HG02798 (cell line): ENCODE results near the gene RAB11A.

Experiments
- ATAC-seq: cut with Tn5 transposase; IDR thresholded peaks from one replicate; pipeline ENCODE4 v1.9.1; 2021; ENCODE audit warnings: mild to moderate bottlenecking; ENCODE audit not compliant: unreplicated experiment, poor library complexity

Gene RAB11A

GRCh38 chr15:65881766-65882434, 12.6 kb downstream of the RAB11A start:
- no peak for ATAC-seq

GRCh38 chr15:65883571-65883970, 14.3 kb downstream of the RAB11A start:
- no peak for ATAC-seq

GRCh38 chr15:65884511-65884910, 15.2 kb downstream of the RAB11A start:
- no peak for ATAC-seq

- ATAC-seq, result no peak
These were observed 16.5 kb downstream of the RAB11A start for GRCh38 chr15:65885668-65886218.

- ATAC-seq, result no peak
These were observed 18.3 kb downstream of the RAB11A start for GRCh38 chr15:65887565-65887964.

DNA sequence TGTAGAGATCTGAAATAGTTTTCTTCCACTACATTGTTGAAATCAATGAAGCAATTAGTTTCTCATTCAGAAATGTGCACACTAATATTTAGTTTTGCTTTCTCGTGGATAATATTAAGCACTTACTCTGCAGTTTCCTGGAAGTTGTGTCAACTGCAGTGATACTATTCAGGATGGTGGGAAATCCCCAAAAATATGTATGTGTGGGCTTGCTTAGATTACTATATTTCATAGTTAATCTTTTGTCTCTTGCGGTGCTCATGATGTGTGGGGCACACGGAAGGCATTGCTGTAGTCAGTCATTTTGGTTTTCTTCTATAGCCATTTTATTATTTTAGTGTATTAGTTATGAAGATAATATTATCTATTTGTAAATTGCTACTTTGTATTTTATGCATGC, 19.7 kb downstream of the RAB11A start:
- no peak for ATAC-seq

DNA sequence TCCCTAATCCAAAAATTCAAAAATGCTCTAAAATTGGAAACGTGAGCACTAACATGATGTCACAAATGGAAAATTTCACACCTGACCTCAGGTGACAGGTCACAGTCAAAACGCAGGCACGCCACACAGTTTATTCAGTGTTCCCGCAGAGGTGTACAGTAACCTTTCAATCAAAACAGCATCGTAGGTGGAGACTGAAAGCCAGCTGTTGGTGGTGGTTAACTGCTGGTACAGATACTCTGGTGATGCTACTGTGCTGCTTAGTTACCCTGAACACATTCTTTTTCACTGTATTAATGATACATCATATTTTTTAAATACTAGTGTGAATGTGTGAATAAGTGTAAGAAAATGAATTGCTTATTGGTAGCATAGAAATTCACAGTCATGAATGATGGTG, 23.8 kb downstream of the RAB11A start:
- ATAC-seq, result no peak

DNA sequence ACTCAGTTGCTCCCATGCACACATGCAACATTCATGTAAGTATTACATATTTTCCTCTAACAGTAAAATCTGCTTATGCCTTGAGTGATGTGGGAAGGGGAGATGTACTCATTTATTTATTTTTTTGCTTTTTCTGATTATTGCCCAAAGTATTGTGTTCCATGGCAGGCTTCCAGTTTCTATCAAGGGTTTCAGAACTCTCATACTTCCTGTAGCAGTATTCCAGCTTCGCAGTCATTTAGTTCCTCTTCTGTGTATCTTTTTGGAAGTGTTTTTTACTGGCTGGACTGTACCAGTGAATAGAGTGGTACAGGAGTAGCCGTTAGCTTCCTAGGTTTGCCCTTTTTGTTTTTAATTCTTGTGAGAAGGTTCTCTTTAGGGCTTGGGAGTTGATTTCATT, 26.9 kb downstream of the RAB11A start:
- no peak for ATAC-seq

DNA sequence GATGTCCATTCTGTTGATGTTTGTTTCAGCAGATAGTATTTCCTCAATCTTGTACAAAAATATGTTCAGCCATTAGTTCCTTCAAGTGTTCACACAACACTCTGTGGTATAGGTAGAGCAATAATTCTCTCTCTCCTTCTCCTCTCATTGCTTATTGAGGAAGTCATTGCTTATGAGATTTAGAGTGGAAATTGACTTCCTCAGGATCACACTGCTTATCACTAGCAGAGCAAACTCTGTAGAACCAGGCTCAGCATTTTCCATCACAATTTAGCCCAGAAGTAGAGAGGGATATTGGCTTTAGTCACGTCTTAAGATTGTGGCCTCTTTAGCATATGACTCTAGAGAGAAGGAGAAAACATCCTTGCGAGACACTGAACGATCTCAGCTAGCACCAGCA, 31.2 kb downstream of the RAB11A start:
- ATAC-seq, result no peak

GRCh38 chr15:65901336-65901735, 32.0 kb downstream of the RAB11A start:
- no peak for ATAC-seq

DNA sequence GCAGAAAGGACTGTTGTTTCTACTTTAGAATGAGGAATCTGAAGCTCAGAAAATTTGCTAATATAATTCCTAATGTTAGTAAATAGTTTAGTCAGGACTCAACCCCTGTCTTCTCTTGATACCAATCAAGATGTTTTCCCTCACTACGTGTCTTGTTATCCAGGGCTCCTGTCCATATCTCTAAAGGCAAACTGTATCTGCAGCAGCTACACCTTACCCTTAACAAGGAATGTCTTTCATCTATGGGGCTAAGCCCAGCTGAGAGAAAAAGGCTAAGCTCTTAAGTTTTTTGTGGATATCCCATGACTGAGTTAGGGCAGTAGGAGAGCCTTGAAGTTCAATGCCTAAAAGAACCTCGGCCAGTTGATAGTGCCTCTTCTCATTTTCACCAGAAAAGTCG, 32.5 kb downstream of the RAB11A start:
- ATAC-seq, result no peak

DNA sequence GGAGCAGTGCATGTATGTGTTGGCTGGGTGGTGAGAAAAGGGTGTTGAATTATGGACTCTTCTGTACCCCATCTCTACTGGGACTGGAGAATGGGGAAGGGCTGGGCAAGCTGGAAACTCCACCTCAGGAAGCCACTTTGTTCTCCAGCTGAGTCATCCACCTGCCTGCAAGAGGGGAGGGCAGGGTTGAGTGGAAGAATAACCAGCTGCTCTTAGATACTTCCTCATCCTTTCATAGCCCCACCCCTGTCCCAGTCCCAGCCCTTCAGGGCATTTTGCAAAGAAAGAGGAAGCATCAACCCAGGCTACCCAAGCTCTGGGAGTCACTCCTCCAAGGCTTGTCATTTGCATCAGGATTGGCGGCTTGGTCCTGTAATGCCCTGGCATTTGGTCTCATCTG, 33.1 kb downstream of the RAB11A start:
- peak; percentile 81 for ATAC-seq

DNA sequence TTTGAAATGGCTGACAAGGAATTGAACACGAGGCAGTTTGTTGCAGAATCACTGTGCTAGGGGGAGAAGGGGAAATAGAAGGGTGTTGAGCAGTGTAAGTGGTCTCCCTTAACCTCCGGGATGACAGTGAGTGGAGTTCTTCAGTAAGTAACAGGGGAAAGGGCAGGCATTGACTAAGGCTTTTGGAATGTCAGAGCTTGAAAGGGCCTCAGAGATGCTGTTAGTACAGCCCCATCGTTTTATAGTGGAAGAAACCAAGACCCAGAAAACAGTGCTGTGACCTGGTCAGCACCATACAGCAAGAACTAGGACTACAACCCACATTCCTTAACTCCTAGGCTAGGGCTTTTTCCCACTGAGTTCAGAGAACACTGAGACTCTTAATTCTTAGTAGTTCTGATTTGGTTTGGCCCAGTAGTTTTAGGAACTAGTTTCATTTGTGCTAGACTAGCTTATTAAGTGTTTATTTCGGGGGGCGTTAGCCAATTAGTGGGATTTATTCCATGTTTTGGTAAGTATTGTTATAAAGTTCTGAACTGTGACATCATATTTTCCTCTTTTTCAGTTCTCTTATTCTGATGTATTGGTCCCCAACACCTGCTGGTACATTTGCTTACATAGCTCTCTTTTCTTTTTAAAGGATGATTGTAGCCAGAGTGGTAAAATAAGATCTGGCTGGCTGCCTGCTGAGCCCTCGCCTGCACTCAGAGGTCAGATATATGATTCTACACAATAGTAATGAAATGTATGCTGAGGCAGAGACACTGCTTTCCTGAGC, 34.2 kb downstream of the RAB11A start:
- ATAC-seq, result no peak

DNA sequence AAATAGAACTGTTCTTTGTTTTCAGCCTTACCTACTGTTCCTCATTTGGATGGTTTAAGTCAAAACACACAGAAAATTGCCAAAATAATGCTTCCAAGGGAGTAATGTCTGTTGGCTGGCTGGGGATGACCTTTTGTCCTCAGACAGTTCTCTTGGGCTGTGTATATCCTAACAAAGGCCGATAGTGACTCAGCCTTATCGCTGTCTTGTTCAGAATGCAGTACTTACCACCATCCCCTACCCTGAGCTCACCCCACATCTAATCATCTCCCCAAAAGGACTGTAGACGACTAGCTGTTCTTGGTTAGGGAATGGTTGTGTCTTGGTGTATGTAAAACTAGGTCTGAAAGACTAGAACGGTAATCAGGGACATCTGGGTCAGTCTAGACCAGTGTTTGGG, 35.0 kb downstream of the RAB11A start:
- ATAC-seq, result no peak

DNA sequence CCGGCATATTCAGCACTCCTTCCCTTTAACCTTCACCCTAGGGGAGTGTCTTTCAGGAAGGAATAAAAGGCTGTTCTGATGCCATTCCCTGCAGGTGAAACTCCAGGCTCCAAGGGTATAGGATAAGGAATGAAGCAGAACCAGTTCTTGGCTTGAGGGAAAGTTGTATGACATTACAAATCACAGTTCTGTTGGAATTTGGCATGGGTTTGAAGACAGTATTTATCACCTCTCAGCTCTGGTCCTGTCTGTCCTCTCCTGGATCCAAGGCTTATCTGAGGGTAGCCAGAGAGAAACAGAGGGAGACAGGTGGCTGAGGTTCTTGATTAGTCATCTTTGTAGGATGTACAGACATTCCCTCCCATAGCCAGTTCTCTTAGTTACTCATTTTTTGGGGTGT, 37.1 kb downstream of the RAB11A start:
- ATAC-seq, result no peak

DNA sequence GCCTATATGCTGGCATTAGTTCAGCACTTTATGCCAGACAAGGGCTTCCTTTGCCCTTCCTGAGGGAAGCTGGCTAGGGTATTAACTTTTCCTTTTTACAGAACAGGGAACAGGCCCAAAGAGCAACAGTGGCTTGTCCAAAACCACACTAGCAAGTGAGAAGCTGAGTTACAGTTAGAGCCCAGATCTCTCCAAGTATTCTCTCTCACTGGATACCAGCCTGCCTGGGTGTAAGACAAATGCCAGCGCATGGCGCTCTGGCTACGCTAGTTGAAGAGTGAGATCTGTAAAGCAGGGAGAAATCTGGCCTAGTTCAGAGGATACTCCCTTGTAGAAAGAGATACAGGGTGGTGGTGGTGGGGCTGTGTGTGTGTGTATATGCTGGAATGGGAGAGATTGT, 38.4 kb downstream of the RAB11A start:
- no peak for ATAC-seq

- no peak for ATAC-seq
These were observed 39.6 kb downstream of the RAB11A start for GRCh38 chr15:65908876-65909275.

DNA sequence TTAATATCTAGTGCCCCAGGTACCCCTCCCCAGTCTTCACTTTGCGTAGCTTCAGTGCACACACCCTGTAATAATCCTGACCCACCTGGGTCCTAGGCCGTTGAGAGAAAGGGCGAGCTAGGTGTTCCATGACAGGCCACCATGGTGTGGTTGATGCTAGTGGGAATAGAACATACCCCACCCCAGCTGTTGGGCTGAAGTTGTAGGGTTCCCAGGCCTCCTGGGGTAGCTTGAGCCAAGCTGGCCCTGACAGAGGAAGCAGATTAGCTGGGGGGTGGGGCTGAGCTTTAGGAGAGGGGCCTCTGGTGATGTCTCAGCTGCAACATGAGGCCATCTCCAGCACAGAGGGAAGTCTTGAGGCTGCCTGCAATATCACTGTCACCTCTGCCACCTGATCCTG, 40.5 kb downstream of the RAB11A start:
- ATAC-seq, result no peak

DNA sequence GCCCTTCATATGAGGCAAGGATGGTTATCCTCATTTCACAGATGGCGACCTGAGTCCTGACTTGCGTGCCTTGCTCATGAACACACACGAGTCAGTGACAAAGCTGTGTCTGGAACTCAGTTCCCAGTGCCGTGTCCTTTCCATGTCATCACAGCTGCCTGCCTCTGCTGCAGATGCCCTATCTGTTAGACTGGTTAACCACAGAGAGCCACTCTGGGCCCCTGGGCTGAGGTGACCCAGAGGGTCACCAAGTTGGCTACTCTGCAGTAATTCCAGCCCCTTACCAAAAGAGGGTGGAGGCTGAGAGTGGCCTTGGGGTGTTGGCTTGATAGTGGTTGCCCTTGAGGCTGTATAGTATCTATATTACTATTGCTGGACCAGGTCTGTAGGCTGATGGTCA, 41.0 kb downstream of the RAB11A start:
- no peak for ATAC-seq

GRCh38 chr15:65912235-65912634, 42.9 kb downstream of the RAB11A start:
- no peak for ATAC-seq

DNA sequence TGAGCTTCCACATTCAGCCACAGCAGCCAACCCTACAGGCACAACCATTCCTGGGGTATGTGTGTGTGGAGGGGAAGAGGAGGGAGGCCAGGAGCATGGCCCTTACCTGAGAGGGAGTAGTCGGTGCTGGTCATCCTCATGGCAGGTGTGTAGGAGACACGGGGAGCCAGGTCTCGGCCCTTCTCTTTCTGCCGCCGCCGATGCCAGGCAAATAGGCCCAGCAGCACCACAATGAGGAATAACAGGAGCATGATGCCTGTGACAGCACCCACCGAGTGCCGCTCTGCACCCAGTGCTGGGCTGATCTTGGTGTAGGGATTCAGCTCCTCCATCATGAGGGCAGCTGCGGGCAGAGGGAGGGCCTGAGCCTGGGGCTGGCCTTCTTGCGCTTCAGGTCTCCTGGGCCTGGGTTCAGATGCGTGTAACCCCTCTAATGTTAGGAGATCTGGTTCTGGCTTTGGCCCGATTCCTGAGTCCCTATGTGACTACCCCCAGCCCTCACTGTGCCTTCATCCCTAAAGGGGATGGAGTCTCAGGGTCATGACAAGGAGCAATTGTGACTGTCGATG, 44.4 kb downstream of the RAB11A start:
- ATAC-seq, result no peak
